Heart right ventricle (tissue), 16 donors: Measurements from ENCODE around the gene SPATA33. TPM values are rescaled to one million over a fixed set of nuclear protein-coding genes. Genes with fewer than 3 reads are reported as not detected.
"Not testable (repeated sequence)": the region's sequence is repeated elsewhere in the genome, so short reads cannot be mapped to it uniquely, and the experiment has no call there.

ENCODE experiments used
- ATAC-seq, 8 donors: fragments of 200-7000 bp; cut with Tn5 transposase; one replicate each; pipeline ENCODE4 v1.9.1; 2020; ENCODE audit warnings: mild to moderate bottlenecking in 8 of 8, moderate library complexity in 8 of 8, moderate number of reproducible peaks in 1 of 8
- DNase-seq, 2 donors: peaks; one replicate each; pipeline ENCODE4 v3.0.0-alpha.2; 2020
- H3K27ac ChIP-seq, 10 donors: fragments of 200-600 bp; sonication (generic) in 2 of 10; one replicate each; pipeline versions ENCODE4 v1.5.0 to v1.8.0; 2020 to 2022; ENCODE audit warnings: mild to moderate bottlenecking in 3 of 10
- H3K27me3 ChIP-seq, 7 donors: fragments of 200-600 bp; one replicate each; pipeline ENCODE4 v1.8.0; 2021 to 2022; ENCODE audit warnings: mild to moderate bottlenecking in 2 of 7
- H3K36me3 ChIP-seq, 9 donors: fragments of 200-600 bp; sonication (generic) in 1 of 9; one replicate each; pipeline versions ENCODE4 v1.5.0 to v1.8.0; 2020 to 2022; ENCODE audit warnings: mild to moderate bottlenecking in 2 of 9
- H3K4me1 ChIP-seq, 9 donors: fragments of 200-600 bp; sonication (generic) in 1 of 9; one replicate each; pipeline versions ENCODE4 v1.5.0 to v1.8.0; 2020 to 2022; ENCODE audit warnings: mild to moderate bottlenecking in 4 of 9
- H3K4me3 ChIP-seq, 10 donors: fragments of 200-600 bp; sonication (generic) in 2 of 10; one replicate each; pipeline versions ENCODE4 v1.5.0 to v1.8.0; 2020 to 2022; ENCODE audit warnings: mild to moderate bottlenecking in 7 of 10, moderate library complexity in 2 of 10
- H3K9me3 ChIP-seq, 11 donors: fragments of 200-600 bp in 10 of 11; sonication (generic) in 2 of 11; one replicate each; pipeline versions ENCODE4 v1.5.0 to v1.8.0; 2013 to 2022; ENCODE audit warnings: mild to moderate bottlenecking in 2 of 11, control low read depth in 1 of 11, moderate library complexity in 1 of 11
- CTCF ChIP-seq, 9 donors: fragments of 200-600 bp; sonication (generic) in 2 of 9; IDR thresholded peaks; one replicate each; pipeline versions ENCODE4 v1.5.0 to v1.8.0; 2021 to 2022; ENCODE audit warnings: antibody characterized with exemption in 9 of 9, mild to moderate bottlenecking in 5 of 9, moderate library complexity in 1 of 9
- WGBS, 2 donors: extraction: QIAGEN DNeasy Blood & Tissue Kit; methylation state at CpG; one replicate each; pipeline ENCODE4 v1.1.7; 2013; ENCODE audit warnings: inconsistent platforms in 1 of 2; 5-methylcytosine and 5-hydroxymethylcytosine counted together
- intact Hi-C, 10 donors: fragments of 100-400 bp; cut with DNase I; formaldehyde crosslinking; loops; one replicate each; pipeline versions ENCODE4 v1.11.1 to v1.14.2; 2022
- polyA plus RNA-seq, 2 donors: library from polyadenylated mRNA; stranded (reverse); fragments of 200-250 nt; gene quantifications; one replicate each; pipeline ENCODE4 v1.2.3, GENCODE V29; 2013
- total RNA-seq, 10 donors: library from RNA; stranded (reverse); fragmentation: NEBNext Ultra II Directional in 3 of 10; extraction: Animal tissue kit (Norgen Biotek cat#: 25700) in 3 of 10; gene quantifications; one replicate each; pipeline versions ENCODE4 v1.2.1 to v1.2.4, GENCODE V29; 2021 to 2023
- donor health status: Arrhythmogenic right ventricular cardiomyopathy.
- donor health status: ischemic (EF 13 %, LVEDD 7.1; RV severe dilation, severe dysfunction).
- donor health status: healthy with polysubstance abuse.
- donor health status: DM: no; HTN: yes; CAD: no.
- donor health status: DM: no; HTN: no; CAD: no.
- donor health status: ischemic (EF 25% LVEDD 6.9; RV normal size, moderate dysfunction).
- donor health status: ischemic (EF 25% LVEDD 5.7; RV mildly dilated, moderate dysfunction).
- donor health status: healthy.
- donor health status: DM: yes; HTN: yes; CAD: no.
- donor health status: Ischemic cardiomyopathy.
- donor health status: ischemic (EF 35%, LVEDD 5.7; RV mildly dilated, moderate dysfunction).
- donor health status: nonischemic (EF 11% LVEDD 7.7; RV severe dilation, severe dysfunction).
- donor health status: DM: yes; HTN: yes; CAD: no.
- donor health status: PGD.
- donor health status: ischemic (EF 29% LVEDD 5.4; RV normal size, mild dysfunction).
- donor health status: nonischemic (EF 23%, LVEDD 6.1; RV moderate dilation, normal function).

SPATA33 gene
- total and polyA plus RNA-seq, 12 donors = 0.76 to 4.6 (median 2.6) TPM

DNA sequence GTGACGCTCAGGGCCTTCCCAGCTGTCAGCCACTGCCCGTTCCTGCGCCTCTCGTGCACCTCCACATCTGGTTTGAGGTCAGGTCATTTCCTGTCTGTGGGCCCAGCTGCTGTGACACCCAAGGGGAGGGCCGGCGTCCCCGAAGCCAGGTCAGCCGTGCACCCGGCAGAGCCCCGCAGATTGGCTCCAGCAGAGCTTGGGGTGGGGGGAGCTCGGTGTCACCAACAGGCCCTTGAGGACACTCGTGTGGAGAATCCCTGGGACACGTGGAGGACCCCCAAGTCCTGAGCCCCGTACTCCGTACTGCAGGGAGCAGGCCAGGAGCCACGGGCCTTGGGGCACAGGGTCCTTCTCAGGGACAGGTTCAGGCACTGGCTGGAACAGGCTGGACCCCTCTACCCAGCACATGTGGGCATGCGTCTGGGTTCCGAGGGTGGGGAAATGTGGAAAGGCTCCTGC is 39.1 kb downstream of the SPATA33 start:
- H3K4me3 ChIP-seq = no peak overlapping the region
- no peak for DNase-seq
- peaks cover 0 to 64% (median 8%) of the 10 kb centered on the region in 9 donors for H3K36me3 ChIP-seq
- peaks cover 10 to 27% (median 20%) of the 10 kb centered on the region in 9 donors for H3K4me1 ChIP-seq
- H3K27ac ChIP-seq = no peak overlapping the region
- no peak for TF ChIP-seq CTCF (IDR thresholded peaks at IDR 0.05)
- no peak for ATAC-seq
- H3K27me3 ChIP-seq = no peaks in the 10 kb centered on the region
- intact Hi-C loops = no loop called here
- WGBS, 2 donors = 77 to 80% methylated on average over 18 of the region's 18 CpGs
- H3K9me3 ChIP-seq = no peaks in the 10 kb centered on the region

GRCh38 chr16:89697161-89697615 is 39.6 kb downstream of the SPATA33 start:
- H3K27ac ChIP-seq = no peak overlapping the region
- WGBS, 2 donors = 92 to 95% methylated on average over 19 of the region's 19 CpGs
- peaks cover 10 to 32% (median 25%) of the 10 kb centered on the region in 9 donors for H3K4me1 ChIP-seq
- H3K27me3 ChIP-seq = no peaks in the 10 kb centered on the region
- H3K36me3 ChIP-seq = peaks cover 0 to 59% (median 7%) of the 10 kb centered on the region in 9 donors
- no peak for TF ChIP-seq CTCF (IDR thresholded peaks at IDR 0.05)
- H3K4me3 ChIP-seq = no peak overlapping the region
- ATAC-seq (no peak), DNase-seq (no peak)
- intact Hi-C loops = no loop called here
- no peaks in the 10 kb centered on the region for H3K9me3 ChIP-seq

DNA sequence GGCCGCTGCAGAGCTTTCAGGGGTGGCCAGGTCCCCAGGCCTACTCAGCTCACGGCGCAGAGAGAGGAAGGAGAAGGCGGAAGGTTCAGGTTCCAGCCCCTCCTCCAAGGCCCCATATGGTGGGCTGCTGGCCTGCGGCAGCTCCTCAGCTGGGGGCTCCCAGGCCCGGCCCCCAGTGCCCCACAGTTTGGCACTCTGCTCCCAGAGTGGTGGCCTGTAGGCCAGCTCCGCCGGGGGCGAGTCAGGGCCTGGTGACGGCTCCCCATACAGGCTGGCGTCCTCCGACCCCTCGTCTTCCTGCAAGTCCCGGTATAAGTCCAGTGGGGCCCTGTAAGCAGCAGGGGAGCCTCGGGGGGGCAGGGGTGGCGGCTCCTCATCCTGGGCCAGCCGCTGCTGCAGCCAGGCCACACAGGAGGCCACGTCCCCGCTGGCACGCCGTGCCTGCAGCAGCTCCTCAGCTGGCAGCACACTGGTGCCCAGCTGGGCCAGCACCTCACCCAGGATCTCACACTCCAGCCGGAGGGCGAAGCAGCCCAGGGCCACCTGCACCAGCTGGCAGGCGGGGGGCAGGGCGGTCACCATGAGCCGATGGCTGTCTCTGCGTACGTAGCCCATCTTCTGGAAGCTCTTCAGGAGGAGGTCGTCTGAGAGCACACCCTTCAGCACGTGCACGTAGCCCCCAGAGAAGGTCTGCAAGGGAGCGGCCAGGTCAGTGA is 40.1 kb downstream of the SPATA33 start:
- WGBS, 2 donors = 89% methylated on average over 32 of the region's 32 CpGs
- no peak for ATAC-seq
- Histone ChIP-seq H3K9me3 (no peaks in the 10 kb centered on the region), H3K36me3 (peaks cover 0 to 53% (median 7%) of the 10 kb centered on the region in 9 donors), H3K4me1 (peaks cover 10 to 34% (median 26%) of the 10 kb centered on the region in 9 donors), H3K27me3 (no peaks in the 10 kb centered on the region), H3K4me3 (no peak overlapping the region), H3K27ac (no peak overlapping the region)
- intact Hi-C loops = no loop called here
- TF ChIP-seq CTCF (IDR thresholded peaks at IDR 0.05) = no peak
- no peak for DNase-seq

DNA sequence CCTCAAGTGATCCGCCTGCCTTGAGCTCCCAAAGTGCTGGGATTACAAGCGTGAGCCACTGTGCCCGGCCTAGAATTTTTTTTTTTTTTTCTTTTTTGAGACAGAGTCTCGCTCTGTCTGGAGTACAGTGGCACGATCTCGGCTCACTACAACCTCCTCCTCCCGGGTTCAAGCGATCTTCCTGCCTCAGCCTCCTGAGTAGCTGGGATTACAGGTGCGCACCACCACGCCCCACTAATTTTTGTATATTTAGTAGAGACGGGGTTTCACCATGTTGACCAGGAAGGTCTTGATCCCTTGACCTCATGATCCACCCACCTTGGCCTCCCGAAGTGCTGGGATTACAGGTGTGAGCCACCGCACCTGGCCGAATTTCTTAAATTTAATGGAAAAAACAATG is 41.1 kb downstream of the SPATA33 start:
- H3K4me3 ChIP-seq, H3K27ac ChIP-seq, ATAC-seq, H3K27me3 ChIP-seq, intact Hi-C loops, H3K9me3 ChIP-seq, DNase-seq: not testable (repeated sequence)
- Histone ChIP-seq H3K36me3 (peaks cover 0 to 44% (median 0%) of the 10 kb centered on the region in 9 donors), H3K4me1 (peaks cover 10 to 34% (median 26%) of the 10 kb centered on the region in 9 donors)
- WGBS, 2 donors = 98% methylated on average over 14 of the region's 14 CpGs

DNA sequence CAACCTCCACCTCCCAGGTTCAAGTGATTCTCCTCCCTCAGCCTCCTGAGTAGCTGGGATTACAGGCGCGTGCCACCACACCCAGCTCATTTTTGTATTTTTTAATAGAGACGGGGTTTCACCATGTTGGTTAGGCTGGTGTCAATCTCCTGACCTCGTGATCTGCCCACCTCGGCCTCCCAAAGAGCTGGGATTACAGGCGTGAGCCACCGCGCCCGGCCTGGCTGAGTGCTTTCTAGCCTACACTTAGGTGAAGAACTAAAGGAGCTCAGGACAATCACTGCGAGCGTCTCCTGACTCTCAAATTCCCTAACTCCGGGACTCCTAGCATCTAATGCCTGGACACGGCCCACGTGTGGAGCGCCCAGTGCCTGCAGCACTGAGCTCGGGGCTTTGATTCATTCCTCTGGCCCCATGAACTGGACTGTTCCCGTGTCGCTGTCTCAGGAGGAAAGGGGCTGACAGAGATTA is 42.0 kb downstream of the SPATA33 start:
- 56 to 57% methylated on average over 18 of the region's 18 CpGs for WGBS, 2 donors
- H3K27ac ChIP-seq = peak overlapping the region in 9 of 10 donors; percentile 1 to 85 (median 76)
- peak overlapping the region in 8 of 10 donors; percentile 59 to 77 (median 70) for H3K4me3 ChIP-seq
- H3K36me3 ChIP-seq = peaks cover 0 to 35% (median 0%) of the 10 kb centered on the region in 9 donors
- ATAC-seq, DNase-seq, H3K27me3 ChIP-seq, H3K9me3 ChIP-seq: not testable (repeated sequence)
- intact Hi-C loops = loop anchor here in 7 of 10 donors (1.0 to 10.0 kb wide), 8 partner anchors 21 to 173 kb away; partner anchors contain the start of genes VPS9D1 (in 3 of the 7), ZNF276 (in 2 of the 7) and TCF25 (in 1 of the 7)
- peaks cover 10 to 34% (median 26%) of the 10 kb centered on the region in 9 donors for H3K4me1 ChIP-seq
